HS-27A (cell line): ENCODE measurements around the gene TBXT.
"Not testable (repeated sequence)": the region's sequence is repeated elsewhere in the genome, so short reads cannot be mapped to it uniquely, and the experiment has no call there.

Experiments used
- DNase-seq: peaks from one replicate; pipeline ENCODE4 v3.0.0-alpha.2; 2012; ENCODE audit warnings: low read depth, missing footprints

The TBXT gene

GRCh38 chr6:166169549-166170421 is 2.1 kb upstream of the TBXT start:
- DNase-seq: no peak

GRCh38 chr6:166168616-166169548 is 1.2 kb upstream of the TBXT start:
- DNase-seq: no peak

DNA sequence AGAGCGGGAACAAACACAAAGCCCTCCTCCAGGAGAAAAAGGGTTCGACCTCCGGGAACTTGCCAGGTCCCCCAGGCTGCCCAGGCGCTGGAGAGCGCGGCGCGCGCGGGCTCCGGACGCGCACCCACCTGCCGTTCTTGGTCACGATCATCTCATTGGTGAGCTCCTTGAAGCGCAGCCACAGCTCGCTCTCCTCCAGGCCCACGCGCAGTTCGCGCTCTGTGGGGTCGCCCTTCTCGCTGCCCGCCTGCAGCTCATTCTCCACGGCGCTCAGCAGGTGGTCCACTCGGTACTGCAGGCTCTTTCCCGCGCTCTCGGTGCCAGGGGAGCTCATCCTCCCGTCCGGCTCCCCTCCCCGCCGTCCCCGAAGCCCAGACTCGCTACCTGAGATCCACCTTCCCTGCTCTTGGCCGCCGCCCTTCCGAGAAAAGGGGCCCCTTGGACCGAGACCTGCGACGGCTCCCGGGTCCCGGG is 356 bp downstream of the TBXT start:
- DNase-seq: no peak

DNA sequence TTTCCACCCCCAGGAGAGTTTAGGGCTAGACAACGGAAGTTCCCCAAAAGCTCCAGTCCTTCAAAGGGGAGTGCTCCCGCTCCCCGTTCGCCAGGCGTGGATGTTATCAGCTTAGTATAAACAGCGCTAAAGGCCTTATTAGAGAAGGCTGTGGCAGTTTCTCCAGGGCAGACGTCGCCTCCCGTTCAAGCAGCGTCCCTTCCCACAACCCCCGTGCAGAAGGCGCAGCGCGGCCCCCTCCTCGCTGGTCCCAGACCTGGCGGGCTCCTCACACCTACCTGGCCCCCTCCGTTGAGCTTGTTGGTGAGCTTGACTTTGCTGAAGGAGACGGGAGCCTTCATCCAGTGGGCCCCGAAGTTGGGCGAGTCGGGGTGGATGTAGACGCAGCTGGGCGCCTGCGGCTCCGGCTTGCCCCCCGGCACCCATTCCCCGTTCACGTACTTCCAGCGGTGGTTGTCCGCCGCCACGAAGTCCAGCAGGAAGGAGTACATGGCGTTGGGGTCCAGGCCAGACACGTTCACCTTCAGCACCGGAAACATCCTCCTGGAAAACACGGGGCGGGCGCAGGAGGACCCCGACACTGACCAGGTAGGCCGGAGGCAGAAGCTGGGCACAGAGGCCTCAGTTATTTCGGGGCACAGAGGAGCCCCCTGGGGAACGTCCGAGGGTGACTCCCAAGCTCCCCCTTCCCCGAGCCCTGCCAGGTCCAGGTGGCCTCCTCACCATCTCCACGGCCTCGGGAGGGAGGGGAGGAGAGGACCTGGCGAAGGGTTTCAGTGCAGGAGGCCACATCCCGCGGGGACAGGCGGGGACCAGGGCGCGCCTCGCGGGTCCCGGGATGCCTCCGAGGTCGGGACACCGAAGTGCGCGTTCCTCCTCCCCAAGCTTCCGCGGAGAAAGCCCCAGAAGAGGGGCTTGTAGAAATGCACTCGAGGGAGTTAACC is 1.1 kb downstream of the TBXT start:
- DNase-seq: no peak

DNA sequence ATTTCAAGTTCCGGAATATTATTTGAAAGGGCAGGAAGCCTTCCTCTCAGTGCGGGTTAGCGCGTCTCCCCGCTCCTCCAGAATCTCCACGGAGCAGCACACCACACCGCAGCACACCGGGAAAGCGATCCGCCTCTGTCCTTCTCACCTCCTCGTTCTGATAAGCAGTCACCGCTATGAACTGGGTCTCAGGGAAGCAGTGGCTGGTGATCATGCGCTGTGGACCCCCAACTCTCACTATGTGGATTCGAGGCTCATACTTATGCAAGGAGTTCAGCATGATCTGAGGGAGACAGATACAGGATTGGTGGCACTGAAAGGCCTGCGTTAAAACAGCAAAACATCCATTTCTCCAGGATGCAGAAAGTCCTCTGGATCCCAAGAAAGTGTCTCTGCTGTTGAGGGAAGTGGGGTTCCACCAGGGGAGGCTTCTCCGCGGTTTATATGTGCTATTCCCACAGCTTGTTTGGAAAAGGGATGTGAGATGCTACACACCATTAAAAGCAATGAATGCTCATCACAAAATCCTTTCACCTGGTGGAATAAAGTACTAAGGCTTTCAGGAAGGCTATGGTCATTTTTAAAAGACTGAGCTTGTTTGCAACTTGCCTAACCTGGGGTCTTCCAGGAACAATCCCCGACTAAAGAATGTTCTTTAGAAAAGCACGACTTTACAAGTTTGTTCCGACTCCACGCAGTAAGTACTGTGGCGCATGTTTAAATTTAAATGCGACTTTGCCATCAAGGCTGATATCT is 1.9 kb downstream of the TBXT start:
- no peak for DNase-seq

DNA sequence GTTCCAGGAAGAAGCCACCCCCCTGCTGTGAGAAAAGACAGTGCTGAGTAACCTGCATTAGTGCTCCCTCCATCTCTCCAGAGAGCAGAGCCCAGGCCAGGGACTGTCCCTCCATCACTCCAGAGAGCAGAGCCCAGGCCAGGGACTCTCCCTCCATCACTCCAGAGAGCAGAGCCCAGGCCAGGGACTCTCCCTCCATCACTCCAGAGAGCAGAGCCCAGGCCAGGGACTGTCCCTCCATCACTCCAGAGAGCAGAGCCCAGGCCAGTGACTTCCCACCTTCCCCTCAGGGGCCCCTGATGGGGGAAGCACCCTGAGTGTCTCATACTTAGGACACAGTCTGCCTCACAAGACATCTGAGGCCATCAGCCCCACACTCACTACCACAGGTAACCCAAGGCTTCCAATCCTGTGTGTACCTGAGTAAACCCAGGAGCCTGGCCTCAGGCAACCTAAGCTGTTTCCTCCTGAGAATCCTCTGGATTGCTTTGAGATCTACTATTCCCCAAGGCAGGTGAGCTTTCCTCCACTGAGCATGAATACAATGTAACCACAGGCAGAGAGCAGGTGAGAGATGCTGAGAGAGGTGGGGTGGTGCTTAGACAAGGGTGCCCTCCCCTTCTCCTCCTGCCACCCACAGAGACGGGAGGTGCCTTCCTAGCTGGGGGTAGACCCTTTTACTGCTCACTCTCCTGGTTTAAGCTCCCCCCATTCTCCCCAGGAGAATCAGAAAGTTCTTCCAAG is 4.9 kb downstream of the TBXT start:
- no peak for DNase-seq

DNA sequence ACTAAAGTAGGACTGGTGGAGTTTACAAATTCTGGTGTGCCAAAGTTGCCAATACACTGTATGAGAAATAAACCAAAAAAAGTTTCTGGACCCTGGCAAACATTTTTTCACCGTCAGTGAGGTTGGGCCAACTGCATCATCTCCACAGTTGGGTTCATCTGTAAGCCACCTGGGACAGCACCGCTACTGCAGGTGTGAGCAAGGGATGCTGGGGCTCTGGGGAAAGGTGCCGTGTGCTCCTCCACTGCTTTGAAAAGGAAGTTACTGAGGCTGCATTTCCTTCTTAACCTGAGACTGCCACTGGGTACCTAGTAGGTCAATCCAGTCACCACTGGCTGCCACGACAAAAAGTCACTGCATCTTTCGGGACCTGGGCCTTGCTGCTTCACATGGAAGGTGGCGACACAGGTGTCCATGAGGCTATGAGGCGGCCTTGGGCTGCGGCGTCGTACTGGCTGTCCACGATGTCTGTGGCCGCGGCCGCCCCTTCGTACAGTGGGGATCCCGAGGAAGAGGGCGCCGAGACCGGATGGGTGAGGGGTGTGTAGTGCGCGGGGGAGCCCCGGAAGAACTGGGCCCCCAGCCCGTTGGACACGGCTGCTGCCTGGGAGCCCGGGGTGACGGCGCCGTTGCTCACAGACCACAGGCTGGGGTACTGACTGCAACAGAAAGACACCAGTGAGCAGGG is 9.6 kb downstream of the TBXT start:
- DNase-seq: no peak

GRCh38 chr6:166156942-166157341 is 10.7 kb downstream of the TBXT start:
- DNase-seq: no peak

DNA sequence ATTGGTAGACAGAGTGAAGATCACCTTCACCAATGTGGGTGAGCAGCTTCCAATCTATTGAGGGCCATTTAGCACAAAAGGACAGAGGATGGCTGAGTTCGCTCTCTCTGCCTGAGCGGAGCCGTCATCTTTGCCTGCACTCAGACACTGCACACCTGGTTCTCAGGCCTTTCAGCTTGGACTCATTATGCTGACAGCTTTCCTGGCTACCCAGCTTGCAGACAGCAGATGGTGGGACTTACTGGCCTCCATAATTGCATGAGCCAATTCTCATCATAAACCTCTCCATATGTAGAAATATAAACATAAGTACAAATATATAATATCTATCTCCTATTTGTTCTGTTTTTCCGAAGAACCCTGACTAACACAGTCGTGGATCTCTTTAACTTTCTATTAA is 13.7 kb downstream of the TBXT start:
- no peak for DNase-seq

DNA sequence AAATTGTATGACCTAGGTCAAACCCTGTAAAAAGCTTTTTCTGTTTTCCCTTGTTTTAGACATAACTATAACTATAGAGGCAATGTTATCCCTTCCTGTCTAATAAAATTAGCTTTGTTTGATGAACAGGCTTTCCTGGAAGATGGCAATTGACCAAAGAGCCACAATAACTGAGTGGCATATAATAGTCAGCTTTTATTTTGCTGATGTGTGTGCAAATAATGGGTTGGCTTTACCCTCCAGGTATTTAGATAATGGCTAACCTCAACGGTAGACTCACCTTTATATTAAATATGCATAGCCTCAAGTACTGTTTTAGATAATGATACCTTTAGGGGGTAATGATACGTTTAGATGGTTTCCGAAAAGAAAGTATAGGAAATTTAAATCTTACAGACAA is 15.0 kb downstream of the TBXT start:
- no peak for DNase-seq

- no peak for DNase-seq
These were observed 15.9 kb downstream of the TBXT start for GRCh38 chr6:166151798-166152197.

DNA sequence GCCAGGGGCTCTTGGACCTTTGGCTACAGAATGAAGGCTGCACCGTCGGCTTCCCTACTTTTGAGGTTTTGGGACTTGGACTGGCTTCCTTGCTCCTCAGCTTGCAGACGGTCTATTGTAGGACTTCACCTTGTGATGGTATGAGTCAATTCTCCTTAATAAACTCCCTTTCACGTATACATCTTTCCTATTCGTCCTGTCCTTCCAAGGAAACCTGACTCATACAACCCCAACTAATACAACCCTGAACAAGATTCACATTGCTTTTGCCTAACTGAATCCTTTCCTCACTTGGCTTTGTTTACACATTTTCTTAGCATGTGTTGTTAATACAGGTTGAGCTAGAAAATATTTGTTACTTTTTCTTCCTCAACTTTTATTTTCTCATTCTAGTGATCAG is 21.9 kb downstream of the TBXT start:
- DNase-seq: no peak

DNA sequence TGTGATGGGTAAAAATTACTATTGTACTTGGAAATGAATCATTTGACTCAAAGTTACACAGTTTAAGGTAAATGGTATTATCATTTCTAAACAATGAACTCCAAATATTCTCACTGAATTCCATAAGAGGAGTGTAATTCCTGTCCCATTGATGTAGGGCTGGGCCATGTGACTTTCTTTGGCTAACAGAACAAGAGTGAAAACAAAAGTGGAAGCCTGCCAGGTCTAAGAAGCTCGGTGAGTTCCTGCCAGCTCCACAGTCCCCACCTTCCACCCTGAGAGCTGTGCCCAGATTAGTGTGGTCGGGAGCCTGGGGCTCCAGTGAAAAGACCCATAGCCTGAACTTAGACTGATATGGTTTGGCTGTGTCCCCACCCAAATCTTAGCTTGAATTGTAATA is 24.6 kb downstream of the TBXT start:
- DNase-seq: no peak

GRCh38 chr6:166127624-166128472 is 39.8 kb downstream of the TBXT start:
- no peak for DNase-seq

DNA sequence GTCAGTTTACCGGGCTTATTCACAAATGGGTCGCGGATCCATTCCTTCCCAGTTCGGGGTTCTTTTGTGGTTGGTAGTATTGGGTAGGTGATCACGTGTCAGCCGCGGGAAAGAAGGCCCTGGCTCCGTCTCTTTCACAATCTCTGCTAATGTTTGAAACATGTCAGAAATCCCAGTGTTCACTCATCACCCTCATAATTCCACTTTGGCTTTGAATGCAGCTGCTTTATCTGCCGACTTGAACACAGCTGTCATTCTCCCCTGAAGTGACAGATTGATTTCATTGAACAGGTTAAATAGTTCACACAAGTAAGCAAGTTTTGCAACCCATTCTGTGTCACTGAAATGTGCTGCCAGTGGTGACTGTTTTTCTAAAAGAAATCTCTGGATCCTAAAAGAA is 44.5 kb downstream of the TBXT start:
- not testable (repeated sequence) for DNase-seq

DNA sequence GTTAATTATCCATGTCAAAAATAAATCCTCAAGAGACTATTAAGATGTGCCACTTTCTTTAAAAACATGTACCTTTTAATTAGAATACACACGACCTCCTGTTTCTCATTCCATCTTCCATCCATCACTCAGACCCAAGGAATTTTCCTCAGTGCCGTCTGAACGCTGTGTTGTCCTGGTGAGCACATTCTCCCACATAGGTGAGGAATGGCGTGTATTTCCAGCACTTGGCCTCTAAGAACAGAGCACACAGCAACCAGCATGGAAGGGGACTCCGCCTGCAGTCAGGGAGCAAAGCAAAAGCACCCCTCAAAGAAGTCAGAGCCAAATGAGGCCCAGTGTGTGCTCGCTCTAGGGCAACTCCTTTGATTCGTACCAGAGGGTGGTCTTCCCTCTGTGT is 45.9 kb downstream of the TBXT start:
- DNase-seq: no peak

- no peak for DNase-seq
These were observed 48.3 kb downstream of the TBXT start for GRCh38 chr6:166119116-166119911.

DNA sequence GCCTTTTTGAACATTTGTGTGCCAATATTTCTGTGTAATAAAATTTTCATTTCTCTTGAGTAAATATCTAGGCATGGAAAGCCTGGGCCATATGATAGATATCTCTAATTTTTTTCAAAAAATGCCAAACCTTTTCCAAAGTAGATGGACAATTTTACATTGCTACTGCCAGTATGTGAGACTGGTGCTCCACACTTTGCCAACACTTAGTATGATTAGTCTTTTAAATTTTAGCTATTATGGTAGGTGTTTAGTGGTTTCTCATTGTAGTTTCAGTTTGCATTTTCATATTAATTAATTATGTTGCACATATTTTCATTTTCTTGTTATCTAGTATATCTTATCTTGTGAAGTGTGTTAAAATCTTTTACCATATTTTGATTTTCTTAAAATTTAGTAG is 52.0 kb downstream of the TBXT start:
- DNase-seq: no peak
